ENCODE data around the gene PGAP3.

GRCh38 chr17:39639566-39640458 is 48.0 kb downstream of the PGAP3 start:
- TF ChIP-seq EZH2 (optimal IDR thresholded peaks at IDR 0.05; ENCODE audit: low read depth, low read length) (no peak), CTCF (IDR thresholded peaks at IDR 0.05; ENCODE audit: low read length) (no peak), EZH2phosphoT487 (IDR thresholded peaks at IDR 0.05; ENCODE audit: low read length) (no peak)

Measured in MM.1S (cell line).